GM23338 (cell line): Measurements from ENCODE around the gene SPATA13. TPM values are rescaled to one million over a fixed set of nuclear protein-coding genes. Genes with fewer than 3 reads are reported as not detected.

ENCODE experiments used
- ATAC-seq: fragments of 200-7000 bp; cut with Tn5 transposase; 3 replicates; pipeline ENCODE4 v1.9.1; 2020
- DNase-seq: peaks from one replicate; pipeline ENCODE4 v3.0.0-alpha.2; 2015; ENCODE audit warnings: low spot score
- H2AFZ ChIP-seq: fragments of 200-600 bp; sonication (generic); 2 replicates; pipeline ENCODE4 v1.8.0; 2016; ENCODE audit warnings: antibody characterized with exemption, mild to moderate bottlenecking, moderate library complexity
- H3F3A ChIP-seq: fragments of 200-600 bp; sonication (generic); replicated peaks from 2 replicates; pipeline ENCODE4 v1.8.0; 2017; ENCODE audit warnings: antibody characterized with exemption, mixed run types, low read depth
- H3K27ac ChIP-seq: fragments of 200-600 bp; sonication (generic); 2 replicates; pipeline ENCODE4 v1.6.1; 2016; ENCODE audit warnings: low read depth
- H3K27me3 ChIP-seq: fragments of 200-600 bp; sonication (generic); 2 replicates; pipeline ENCODE4 v1.8.0; 2016; ENCODE audit warnings: mild to moderate bottlenecking, mixed run types, moderate library complexity; ENCODE audit not compliant: insufficient read depth
- H3K36me3 ChIP-seq: fragments of 200-600 bp; sonication (generic); 2 replicates; pipeline ENCODE4 v1.8.0; 2016; ENCODE audit warnings: mild to moderate bottlenecking; ENCODE audit not compliant: insufficient read depth
- H3K4me1 ChIP-seq: fragments of 200-600 bp; sonication (generic); 2 replicates; pipeline ENCODE4 v1.8.0; 2016; ENCODE audit warnings: mild to moderate bottlenecking, moderate library complexity; ENCODE audit not compliant: insufficient read depth
- H3K4me2 ChIP-seq: fragments of 200-600 bp; sonication (generic); 2 replicates; pipeline ENCODE4 v1.7.1; 2017; ENCODE audit warnings: mixed run types
- H3K4me3 ChIP-seq: fragments of 200-600 bp; sonication (generic); 2 replicates; pipeline ENCODE4 v1.6.1; 2016; ENCODE audit warnings: mixed run types
- H3K79me2 ChIP-seq: fragments of 200-600 bp; sonication (generic); replicated peaks from 2 replicates; pipeline ENCODE4 v1.8.0; 2017; ENCODE audit warnings: mild to moderate bottlenecking; ENCODE audit not compliant: insufficient read depth
- H3K9me2 ChIP-seq: fragments of 200-600 bp; sonication (generic); 2 replicates; pipeline ENCODE4 v1.8.0; 2017; ENCODE audit not compliant: insufficient read depth
- H4K20me1 ChIP-seq: fragments of 200-600 bp; sonication (generic); replicated peaks from 2 replicates; pipeline ENCODE4 v1.8.0; 2017; ENCODE audit warnings: mild to moderate bottlenecking; ENCODE audit not compliant: insufficient read depth
- H3K27ac Mint-ChIP-seq: 2 replicates; pipeline ENCODE4 v1.8.0; 2020; ENCODE audit warnings: inconsistent platforms, mild to moderate bottlenecking, moderate library complexity, mixed read lengths
- H3K27me3 Mint-ChIP-seq: 3 replicates; pipeline ENCODE4 v1.8.0; 2022; ENCODE audit warnings: low read depth, mild to moderate bottlenecking, moderate library complexity, mixed read lengths, inconsistent platforms; ENCODE audit not compliant: insufficient read depth, poor library complexity
- H3K36me3 Mint-ChIP-seq: 3 replicates; pipeline ENCODE4 v1.8.0; 2021; ENCODE audit warnings: low read depth, mild to moderate bottlenecking, inconsistent platforms, moderate library complexity, mixed read lengths
- H3K4me1 Mint-ChIP-seq: 3 replicates; pipeline ENCODE4 v1.8.0; 2020; ENCODE audit warnings: mild to moderate bottlenecking, inconsistent platforms, mixed read lengths
- H3K4me3 Mint-ChIP-seq: 3 replicates; pipeline ENCODE4 v1.8.0; 2021; ENCODE audit warnings: moderate library complexity, mild to moderate bottlenecking, inconsistent platforms, mixed read lengths
- H3K9me3 Mint-ChIP-seq: 3 replicates; pipeline ENCODE4 v1.8.0; 2020; ENCODE audit warnings: moderate library complexity, mild to moderate bottlenecking, inconsistent platforms, mixed read lengths
- CREB1 ChIP-seq: fragments of 250-450 bp; sonication (Bioruptor Pico); IDR thresholded peaks from 2 replicates; pipeline ENCODE4 v1.5.0; 2020; ENCODE audit warnings: low read depth, mild to moderate bottlenecking, moderate library complexity
- EZH2 ChIP-seq: fragments of 200-600 bp; sonication (generic); IDR thresholded peaks from one replicate; pipeline ENCODE4 v1.8.0; 2017; ENCODE audit warnings: antibody characterized with exemption, mild to moderate bottlenecking, low read depth; ENCODE audit not compliant: unreplicated experiment
- EZH2phosphoT487 ChIP-seq: fragments of 200-600 bp; sonication (generic); IDR thresholded peaks from one replicate; pipeline ENCODE4 v1.8.1; 2018; ENCODE audit warnings: antibody characterized with exemption; ENCODE audit not compliant: unreplicated experiment
- JUNB ChIP-seq: IDR thresholded peaks from one replicate; pipeline ENCODE4 v1.6.1; 2016; ENCODE audit warnings: antibody characterized with exemption; ENCODE audit not compliant: unreplicated experiment
- POLR2AphosphoS5 ChIP-seq: IDR thresholded peaks from 2 replicates; pipeline ENCODE4 v1.6.1; 2016; ENCODE audit warnings: antibody characterized with exemption, low read depth
- STAT1 ChIP-seq: IDR thresholded peaks from one replicate; pipeline ENCODE4 v1.6.1; 2016; ENCODE audit warnings: antibody characterized with exemption; ENCODE audit not compliant: unreplicated experiment
- polyA plus RNA-seq: library from polyadenylated mRNA; unstranded; fragments of >200 nt; fragmentation: Nextera tagmentation; extraction: Ambion mirVana; gene quantifications from 2 replicates; pipeline ENCODE4 v1.2.1, GENCODE V29; 2016
- total RNA-seq: library from RNA; depleted of rRNA; stranded (reverse); fragments of >200 nt; shearing (Covaris generic); gene quantifications from 2 replicates; pipeline ENCODE4 v1.2.3, GENCODE V29; 2014
- TF ChIP-seq, protein P1 (sequence below), 2 experiments: fragments of 200-600 bp in 1 of 2; sonication (generic) in 1 of 2; conservative IDR thresholded peaks; 2 replicates each; pipeline versions ENCODE4 v1.5.1 to v1.6.1; 2016 to 2017; ENCODE audit warnings: antibody characterized with exemption in 2 of 2, low read depth in 2 of 2, mild to moderate bottlenecking in 2 of 2, moderate library complexity in 1 of 2
- TF ChIP-seq, protein P2 (sequence below): IDR thresholded peaks from one replicate; pipeline ENCODE4 v1.6.1; 2018; ENCODE audit warnings: antibody characterized with exemption; ENCODE audit not compliant: unreplicated experiment
- TF ChIP-seq, protein P3 (sequence below): IDR thresholded peaks from 2 replicates; pipeline ENCODE4 v1.6.1; 2016; ENCODE audit warnings: antibody characterized with exemption
- TF ChIP-seq, protein P4 (sequence below): fragments of 250-450 bp; sonication (Bioruptor Pico); IDR thresholded peaks from 2 replicates; pipeline ENCODE4 v1.5.0; 2020; ENCODE audit warnings: mild to moderate bottlenecking, moderate library complexity

The SPATA13 gene
- total and polyA plus RNA-seq, 2 experiments from 2014 or later: 11.9 to 45.7 TPM

DNA sequence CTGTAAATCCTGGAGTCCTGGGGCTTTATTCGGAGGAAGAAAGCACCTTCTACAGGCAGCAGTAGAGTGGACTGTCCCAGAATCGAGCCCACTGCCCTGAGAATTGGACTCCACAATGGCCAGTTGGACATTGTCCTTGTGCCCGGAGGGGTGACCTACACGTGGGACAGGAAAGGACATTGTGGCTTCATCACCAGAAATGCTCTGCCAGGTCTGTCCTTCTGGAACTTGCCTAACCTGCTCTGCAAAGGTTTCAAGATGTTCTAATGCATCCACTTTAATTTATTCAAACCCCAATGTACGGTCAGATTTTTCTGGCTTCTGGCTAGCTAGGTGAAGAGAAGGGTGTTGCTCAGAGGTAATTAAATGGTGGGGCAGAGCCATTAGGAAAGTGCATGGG, 32.4 kb upstream of the SPATA13 start:
- H3K4me3 ChIP-seq: no peak overlapping the region
- no peaks in the 10 kb centered on the region for H3K27me3 ChIP-seq
- Mint-ChIP-seq H3K27ac (no peak overlapping the region), H3K27me3 (peaks cover 2% of the 10 kb centered on the region), H3K36me3 (peaks cover 3% of the 10 kb centered on the region; the same call in 1 of the 3 replicates), H3K4me1 (peaks cover 25% of the 10 kb centered on the region), H3K4me3 (no peak overlapping the region), H3K9me3 (peaks cover 14% of the 10 kb centered on the region)
- H3K4me2 ChIP-seq: no peak overlapping the region
- DNase-seq (no peak), ATAC-seq (no peak)
- TF ChIP-seq CREB1 (CRISPR knock-in tag) (no peak), STAT1 (no peak), EZH2phosphoT487 (no peak), JUNB (no peak), EZH2 (no peak), POLR2AphosphoS5 (no peak)
- TF ChIP-seq, protein P1, sequence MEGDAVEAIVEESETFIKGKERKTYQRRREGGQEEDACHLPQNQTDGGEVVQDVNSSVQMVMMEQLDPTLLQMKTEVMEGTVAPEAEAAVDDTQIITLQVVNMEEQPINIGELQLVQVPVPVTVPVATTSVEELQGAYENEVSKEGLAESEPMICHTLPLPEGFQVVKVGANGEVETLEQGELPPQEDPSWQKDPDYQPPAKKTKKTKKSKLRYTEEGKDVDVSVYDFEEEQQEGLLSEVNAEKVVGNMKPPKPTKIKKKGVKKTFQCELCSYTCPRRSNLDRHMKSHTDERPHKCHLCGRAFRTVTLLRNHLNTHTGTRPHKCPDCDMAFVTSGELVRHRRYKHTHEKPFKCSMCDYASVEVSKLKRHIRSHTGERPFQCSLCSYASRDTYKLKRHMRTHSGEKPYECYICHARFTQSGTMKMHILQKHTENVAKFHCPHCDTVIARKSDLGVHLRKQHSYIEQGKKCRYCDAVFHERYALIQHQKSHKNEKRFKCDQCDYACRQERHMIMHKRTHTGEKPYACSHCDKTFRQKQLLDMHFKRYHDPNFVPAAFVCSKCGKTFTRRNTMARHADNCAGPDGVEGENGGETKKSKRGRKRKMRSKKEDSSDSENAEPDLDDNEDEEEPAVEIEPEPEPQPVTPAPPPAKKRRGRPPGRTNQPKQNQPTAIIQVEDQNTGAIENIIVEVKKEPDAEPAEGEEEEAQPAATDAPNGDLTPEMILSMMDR (conservative IDR thresholded peaks at IDR 0.05; ENCODE audit: low read depth in 2 of 2): no peak
- TF ChIP-seq, protein P2, sequence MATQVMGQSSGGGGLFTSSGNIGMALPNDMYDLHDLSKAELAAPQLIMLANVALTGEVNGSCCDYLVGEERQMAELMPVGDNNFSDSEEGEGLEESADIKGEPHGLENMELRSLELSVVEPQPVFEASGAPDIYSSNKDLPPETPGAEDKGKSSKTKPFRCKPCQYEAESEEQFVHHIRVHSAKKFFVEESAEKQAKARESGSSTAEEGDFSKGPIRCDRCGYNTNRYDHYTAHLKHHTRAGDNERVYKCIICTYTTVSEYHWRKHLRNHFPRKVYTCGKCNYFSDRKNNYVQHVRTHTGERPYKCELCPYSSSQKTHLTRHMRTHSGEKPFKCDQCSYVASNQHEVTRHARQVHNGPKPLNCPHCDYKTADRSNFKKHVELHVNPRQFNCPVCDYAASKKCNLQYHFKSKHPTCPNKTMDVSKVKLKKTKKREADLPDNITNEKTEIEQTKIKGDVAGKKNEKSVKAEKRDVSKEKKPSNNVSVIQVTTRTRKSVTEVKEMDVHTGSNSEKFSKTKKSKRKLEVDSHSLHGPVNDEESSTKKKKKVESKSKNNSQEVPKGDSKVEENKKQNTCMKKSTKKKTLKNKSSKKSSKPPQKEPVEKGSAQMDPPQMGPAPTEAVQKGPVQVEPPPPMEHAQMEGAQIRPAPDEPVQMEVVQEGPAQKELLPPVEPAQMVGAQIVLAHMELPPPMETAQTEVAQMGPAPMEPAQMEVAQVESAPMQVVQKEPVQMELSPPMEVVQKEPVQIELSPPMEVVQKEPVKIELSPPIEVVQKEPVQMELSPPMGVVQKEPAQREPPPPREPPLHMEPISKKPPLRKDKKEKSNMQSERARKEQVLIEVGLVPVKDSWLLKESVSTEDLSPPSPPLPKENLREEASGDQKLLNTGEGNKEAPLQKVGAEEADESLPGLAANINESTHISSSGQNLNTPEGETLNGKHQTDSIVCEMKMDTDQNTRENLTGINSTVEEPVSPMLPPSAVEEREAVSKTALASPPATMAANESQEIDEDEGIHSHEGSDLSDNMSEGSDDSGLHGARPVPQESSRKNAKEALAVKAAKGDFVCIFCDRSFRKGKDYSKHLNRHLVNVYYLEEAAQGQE: no peak
- TF ChIP-seq, protein P3, sequence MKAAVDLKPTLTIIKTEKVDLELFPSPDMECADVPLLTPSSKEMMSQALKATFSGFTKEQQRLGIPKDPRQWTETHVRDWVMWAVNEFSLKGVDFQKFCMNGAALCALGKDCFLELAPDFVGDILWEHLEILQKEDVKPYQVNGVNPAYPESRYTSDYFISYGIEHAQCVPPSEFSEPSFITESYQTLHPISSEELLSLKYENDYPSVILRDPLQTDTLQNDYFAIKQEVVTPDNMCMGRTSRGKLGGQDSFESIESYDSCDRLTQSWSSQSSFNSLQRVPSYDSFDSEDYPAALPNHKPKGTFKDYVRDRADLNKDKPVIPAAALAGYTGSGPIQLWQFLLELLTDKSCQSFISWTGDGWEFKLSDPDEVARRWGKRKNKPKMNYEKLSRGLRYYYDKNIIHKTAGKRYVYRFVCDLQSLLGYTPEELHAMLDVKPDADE: no peak
- TF ChIP-seq, protein P4, sequence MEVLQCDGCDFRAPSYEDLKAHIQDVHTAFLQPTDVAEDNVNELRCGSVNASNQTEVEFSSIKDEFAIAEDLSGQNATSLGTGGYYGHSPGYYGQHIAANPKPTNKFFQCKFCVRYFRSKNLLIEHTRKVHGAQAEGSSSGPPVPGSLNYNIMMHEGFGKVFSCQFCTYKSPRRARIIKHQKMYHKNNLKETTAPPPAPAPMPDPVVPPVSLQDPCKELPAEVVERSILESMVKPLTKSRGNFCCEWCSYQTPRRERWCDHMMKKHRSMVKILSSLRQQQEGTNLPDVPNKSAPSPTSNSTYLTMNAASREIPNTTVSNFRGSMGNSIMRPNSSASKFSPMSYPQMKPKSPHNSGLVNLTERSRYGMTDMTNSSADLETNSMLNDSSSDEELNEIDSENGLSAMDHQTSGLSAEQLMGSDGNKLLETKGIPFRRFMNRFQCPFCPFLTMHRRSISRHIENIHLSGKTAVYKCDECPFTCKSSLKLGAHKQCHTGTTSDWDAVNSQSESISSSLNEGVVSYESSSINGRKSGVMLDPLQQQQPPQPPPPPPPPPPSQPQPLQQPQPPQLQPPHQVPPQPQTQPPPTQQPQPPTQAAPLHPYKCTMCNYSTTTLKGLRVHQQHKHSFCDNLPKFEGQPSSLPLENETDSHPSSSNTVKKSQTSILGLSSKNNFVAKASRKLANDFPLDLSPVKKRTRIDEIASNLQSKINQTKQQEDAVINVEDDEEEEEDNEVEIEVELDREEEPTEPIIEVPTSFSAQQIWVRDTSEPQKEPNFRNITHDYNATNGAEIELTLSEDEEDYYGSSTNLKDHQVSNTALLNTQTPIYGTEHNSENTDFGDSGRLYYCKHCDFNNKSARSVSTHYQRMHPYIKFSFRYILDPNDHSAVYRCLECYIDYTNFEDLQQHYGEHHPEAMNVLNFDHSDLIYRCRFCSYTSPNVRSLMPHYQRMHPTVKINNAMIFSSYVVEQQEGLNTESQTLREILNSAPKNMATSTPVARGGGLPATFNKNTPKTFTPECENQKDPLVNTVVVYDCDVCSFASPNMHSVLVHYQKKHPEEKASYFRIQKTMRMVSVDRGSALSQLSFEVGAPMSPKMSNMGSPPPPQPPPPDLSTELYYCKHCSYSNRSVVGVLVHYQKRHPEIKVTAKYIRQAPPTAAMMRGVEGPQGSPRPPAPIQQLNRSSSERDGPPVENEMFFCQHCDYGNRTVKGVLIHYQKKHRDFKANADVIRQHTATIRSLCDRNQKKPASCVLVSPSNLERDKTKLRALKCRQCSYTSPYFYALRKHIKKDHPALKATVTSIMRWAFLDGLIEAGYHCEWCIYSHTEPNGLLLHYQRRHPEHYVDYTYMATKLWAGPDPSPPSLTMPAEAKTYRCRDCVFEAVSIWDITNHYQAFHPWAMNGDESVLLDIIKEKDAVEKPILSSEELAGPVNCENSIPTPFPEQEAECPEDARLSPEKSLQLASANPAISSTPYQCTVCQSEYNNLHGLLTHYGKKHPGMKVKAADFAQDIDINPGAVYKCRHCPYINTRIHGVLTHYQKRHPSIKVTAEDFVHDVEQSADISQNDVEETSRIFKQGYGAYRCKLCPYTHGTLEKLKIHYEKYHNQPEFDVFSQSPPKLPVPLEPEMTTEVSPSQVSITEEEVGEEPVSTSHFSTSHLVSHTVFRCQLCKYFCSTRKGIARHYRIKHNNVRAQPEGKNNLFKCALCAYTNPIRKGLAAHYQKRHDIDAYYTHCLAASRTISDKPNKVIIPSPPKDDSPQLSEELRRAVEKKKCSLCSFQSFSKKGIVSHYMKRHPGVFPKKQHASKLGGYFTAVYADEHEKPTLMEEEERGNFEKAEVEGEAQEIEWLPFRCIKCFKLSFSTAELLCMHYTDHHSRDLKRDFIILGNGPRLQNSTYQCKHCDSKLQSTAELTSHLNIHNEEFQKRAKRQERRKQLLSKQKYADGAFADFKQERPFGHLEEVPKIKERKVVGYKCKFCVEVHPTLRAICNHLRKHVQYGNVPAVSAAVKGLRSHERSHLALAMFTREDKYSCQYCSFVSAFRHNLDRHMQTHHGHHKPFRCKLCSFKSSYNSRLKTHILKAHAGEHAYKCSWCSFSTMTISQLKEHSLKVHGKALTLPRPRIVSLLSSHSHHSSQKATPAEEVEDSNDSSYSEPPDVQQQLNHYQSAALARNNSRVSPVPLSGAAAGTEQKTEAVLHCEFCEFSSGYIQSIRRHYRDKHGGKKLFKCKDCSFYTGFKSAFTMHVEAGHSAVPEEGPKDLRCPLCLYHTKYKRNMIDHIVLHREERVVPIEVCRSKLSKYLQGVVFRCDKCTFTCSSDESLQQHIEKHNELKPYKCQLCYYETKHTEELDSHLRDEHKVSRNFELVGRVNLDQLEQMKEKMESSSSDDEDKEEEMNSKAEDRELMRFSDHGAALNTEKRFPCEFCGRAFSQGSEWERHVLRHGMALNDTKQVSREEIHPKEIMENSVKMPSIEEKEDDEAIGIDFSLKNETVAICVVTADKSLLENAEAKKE (CRISPR knock-in tag): no peak
- no peaks in the 10 kb centered on the region for H3K79me2 ChIP-seq
- H4K20me1 ChIP-seq: no peaks in the 10 kb centered on the region
- H2AFZ ChIP-seq: no peak overlapping the region
- no peaks in the 10 kb centered on the region for H3F3A ChIP-seq
- peaks cover 10% of the 10 kb centered on the region; the same call in 1 of the 2 replicates for H3K9me2 ChIP-seq
- H3K27ac ChIP-seq: no peak overlapping the region
- peaks cover 5% of the 10 kb centered on the region; the same call in 1 of the 2 replicates for H3K4me1 ChIP-seq
- H3K36me3 ChIP-seq: no peaks in the 10 kb centered on the region; the same call in 1 of the 2 replicates
